GM21723 (cell line): Measurements from ENCODE around the gene KASH5.

Experiments used
- ATAC-seq: cut with Tn5 transposase; IDR thresholded peaks from one replicate; pipeline ENCODE4 v1.9.1; 2021; ENCODE audit warnings: mild to moderate bottlenecking, moderate library complexity; ENCODE audit not compliant: unreplicated experiment

The KASH5 gene, protein sequence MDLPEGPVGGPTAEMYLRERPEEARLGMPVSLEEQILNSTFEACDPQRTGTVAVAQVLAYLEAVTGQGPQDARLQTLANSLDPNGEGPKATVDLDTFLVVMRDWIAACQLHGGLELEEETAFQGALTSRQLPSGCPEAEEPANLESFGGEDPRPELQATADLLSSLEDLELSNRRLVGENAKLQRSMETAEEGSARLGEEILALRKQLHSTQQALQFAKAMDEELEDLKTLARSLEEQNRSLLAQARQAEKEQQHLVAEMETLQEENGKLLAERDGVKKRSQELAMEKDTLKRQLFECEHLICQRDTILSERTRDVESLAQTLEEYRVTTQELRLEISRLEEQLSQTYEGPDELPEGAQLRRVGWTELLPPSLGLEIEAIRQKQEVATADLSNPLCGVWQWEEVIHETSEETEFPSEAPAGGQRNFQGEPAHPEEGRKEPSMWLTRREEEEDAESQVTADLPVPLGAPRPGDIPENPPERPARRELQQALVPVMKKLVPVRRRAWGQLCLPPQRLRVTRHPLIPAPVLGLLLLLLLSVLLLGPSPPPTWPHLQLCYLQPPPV

DNA sequence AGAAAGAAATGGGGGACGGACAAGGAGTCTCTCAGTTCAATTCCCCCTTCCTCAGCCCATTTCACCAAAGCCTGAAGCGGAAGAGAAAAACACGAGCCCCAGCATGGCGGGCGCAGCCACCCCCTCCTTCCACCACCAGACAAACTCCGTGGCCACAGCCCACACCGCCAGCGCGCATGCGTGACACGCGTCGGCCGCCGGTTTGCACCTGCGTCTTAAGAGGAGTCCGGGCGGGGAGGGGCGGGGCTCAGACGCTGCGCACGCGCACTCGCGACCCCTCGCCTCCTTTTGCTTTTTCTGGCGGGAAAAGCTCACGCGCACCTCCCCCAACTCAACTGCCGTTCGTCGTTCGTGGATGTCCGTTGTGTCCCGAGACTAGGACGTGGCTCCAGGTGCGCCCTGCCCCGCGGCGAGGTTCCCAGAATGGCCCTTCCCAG is at the start of gene KASH5:
TSS of gene KASH5 (plus strand) at position 314 of the 437 bp plus-strand sequence. CDS start 2,635 bp downstream, outside the sequence.
- ATAC-seq = no peak

DNA sequence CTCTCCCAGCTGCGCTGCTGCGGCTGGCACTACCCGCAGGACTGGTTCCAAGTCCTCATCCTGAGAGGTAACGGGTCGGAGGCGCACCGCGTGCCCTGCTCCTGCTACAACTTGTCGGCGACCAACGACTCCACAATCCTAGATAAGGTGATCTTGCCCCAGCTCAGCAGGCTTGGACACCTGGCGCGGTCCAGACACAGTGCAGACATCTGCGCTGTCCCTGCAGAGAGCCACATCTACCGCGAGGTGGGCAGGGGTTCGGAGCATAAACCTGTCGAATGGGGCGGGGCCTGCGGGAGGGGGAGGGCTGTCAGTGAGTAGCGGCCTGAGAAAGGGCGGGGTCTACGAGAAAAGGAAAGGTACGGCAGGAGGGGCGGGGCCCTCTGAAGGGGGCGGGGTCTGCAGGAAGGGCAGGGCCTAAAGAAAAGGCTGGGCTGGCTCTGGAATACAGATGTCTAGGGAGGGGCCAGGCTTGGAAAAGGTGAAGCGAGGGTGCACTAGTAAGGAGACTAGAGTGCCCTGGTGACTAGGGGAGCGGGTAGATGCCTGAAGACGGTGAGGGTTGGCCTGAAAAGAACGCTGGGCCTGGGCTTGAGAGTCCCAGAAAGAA is 49.3 kb upstream of the KASH5 start:
- ATAC-seq = no peak

DNA sequence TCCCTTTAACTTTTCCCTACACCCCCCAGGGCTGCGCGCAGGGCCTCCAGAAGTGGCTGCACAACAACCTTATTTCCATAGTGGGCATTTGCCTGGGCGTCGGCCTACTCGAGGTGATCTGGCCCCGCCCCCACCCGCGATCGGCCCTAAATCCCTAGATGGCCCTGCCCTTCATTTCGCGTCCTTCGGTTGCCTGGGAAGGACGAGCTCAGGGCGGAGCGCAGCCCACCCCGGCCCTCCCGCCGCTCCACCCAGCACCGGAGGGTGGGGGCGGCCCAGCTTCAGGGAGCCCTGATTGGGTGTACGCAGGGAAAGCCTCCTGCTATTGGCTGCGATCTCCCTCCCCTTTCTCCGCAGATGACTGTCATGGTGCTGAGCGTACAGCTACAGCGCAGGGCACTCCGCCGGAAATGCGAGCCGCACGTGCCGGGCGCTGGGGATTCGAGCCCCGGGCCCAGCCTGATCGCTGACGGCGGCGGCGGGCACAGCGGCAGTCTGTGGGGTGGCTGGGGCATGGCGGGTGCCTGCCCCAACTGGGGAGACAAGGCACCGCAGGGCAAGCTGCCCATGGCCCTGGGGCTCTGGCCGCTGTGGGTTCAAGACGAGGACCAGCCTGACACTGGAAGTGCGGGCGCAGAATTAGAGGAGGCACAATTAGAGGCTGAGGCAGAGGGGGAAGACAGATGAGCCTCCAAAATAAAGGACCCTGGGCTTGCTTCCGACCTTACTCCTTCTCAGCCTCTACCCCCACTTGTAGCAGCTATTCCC is 48.6 kb upstream of the KASH5 start:
- ATAC-seq = no peak

DNA sequence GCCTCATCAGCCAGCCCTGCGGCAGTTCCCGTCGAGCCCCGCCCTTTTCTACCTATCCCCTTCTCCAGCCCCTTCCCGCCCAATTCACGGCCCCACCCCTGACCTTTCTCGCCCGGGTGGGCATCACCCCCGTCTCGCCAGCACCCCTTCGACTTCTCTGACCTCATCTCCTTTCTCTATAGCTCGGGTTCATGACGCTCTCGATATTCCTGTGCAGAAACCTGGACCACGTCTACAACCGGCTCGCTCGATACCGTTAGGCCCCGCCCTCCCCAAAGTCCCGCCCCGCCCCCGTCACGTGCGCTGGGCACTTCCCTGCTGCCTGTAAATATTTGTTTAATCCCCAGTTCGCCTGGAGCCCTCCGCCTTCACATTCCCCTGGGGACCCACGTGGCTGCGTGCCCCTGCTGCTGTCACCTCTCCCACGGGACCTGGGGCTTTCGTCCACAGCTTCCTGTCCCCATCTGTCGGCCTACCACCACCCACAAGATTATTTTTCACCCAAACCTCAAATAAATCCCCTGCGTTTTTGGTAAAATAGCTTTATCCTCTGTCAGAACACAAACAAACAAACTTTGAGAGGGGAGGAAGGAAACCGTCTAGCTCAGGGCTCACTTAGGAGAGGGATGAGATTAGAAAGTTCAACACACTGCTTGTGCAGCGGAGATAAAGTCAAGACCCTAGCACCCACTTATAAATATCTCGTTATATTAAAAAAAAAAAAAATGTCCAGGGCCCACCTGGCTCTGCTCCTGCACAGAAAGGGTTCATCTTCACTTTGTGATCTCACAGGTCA is 47.8 kb upstream of the KASH5 start:
- peak; percentile 69 for ATAC-seq

DNA sequence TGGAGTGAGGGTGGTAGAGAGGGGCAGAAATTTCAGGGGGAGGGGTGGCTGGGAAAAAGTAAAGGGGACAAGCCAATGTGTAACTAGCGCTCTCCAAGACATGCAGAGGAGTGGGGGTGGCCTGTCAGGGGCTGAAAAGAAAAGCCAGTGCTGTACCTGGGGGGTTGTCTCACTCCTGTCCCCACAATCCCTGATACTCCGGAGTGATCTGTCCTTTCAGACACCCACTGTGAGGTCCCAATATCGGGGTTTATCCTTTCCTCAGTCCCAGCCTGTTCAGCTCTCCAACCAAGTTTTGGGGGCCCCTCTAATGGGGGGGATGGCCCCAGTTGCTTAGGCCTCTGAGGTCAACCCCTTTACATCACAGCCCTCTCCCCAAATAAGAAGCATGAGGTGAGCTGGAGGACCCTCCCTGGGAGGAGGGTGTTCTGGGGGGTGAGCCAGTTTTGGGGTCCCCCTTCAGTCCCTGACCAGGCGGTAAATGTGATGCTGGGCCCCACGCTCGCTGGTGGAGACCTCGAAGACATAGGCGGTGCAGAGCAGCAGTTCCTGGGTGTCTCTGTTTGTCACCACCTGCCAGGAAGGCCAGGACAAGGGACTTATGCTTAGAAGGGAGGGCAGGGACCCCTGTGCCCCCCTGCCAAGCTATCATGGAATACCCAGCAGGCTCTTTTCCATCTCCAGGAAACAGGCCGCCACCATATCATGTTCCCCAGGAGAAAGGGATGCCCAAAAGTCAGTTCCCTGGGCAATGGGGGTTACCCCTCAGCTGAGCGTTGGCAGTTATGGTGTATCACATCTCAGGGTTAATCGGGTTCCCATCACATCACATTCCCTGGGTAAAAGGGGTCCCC is 47.0 kb upstream of the KASH5 start:
- ATAC-seq = no peak

DNA sequence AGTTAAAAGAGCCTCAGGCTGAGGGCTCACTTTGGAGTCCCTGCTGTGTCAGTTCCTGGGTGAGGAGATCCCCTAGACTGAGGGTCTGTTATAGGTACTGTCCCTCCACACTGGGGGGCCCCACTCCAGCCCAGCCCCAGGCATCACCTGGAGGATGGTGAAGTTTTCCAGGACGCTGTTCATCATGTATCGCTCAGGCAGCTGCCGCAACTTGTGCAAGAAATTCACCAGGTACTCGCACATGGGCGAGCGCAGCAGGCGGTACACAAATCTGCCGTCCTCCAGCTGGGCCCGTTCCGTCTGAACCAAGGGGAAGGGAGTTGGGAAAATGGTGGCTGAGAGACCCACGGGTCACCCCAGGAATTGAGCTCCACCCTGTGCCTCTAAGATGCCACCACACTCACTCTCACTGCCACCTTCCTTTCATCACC is 45.7 kb upstream of the KASH5 start:
- no peak for ATAC-seq

DNA sequence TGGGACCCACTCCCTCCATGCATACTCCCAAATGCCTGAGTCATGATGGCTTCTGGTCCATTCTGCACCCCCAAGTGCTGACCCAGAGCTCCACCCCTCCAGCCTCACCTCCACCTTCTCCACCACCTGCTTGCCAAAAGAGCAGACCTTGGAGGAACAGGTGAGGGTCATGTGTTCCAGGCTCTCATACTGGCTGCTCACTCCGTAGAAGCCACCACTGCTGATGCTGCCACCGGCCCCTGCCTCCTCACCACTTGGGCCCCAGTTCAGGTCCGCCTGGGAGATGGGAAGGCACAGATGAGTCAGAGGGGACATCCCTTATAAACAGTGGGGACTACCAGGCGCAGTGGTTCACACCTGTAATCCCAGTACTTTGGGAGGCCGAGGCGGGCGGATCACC is 44.9 kb upstream of the KASH5 start:
- ATAC-seq = no peak

DNA sequence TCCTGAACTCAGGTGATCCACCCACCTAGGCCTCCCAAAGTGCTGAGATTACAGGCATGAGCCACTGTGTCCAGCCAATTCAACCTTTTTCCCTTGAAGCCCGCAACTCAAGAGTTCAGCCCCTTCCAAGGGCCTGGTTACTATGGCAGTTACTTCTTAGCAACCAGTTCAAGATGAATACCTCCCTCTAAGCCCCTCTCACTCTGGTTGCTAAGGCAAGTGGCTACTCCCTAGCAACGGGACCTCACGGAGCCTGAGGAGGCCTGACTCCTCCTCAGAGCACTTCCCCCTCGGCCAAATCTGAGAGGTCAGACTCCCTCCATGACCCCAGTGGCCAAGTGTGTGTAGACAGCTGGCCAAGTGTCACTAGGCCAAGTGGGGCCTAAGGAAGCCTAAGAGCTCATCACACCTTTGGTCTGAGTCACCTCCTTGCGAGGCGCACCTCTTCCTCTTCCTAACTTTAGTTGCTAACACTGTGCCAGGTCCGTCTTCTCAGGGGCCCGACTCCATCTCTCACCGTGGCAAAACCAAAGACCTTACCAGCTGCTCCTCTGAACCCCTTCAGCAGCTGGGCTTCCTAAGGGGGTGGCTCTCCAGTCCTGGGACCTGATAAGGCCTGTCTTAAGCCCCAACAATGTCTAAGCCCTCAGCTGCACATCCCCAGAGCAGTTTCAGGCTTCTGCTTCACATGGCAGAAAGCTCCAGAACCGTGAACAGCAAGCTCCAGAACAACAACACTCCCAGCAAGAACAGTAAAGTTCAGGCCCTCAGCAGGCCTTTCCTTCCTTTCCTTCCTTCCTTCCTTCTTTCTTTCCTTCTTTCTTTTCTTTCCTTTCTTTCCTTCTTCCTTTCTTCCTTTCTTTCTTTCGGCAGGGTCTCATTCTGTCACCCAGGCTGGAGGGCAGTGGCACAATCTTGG is 43.3 kb upstream of the KASH5 start:
- no peak for ATAC-seq

DNA sequence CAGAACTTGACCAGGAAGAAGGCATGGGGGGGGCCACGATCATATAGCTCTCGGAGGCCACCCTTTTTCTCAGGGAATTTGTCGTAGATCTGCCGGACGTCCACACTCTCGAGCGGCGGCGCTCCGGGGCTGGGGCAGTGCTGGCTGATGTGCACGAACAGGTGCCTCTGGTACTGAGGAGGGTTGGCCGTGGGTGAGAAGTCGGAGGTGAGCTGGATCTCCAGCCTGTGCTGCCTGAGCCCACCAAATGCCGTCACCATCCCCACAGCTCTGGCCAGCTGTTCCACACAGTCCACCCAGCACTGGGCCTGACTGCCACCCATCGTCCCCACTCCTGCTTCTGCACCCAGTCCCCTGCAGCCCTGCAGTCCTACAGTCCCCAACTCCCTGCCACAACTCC is 40.9 kb upstream of the KASH5 start:
- no peak for ATAC-seq

DNA sequence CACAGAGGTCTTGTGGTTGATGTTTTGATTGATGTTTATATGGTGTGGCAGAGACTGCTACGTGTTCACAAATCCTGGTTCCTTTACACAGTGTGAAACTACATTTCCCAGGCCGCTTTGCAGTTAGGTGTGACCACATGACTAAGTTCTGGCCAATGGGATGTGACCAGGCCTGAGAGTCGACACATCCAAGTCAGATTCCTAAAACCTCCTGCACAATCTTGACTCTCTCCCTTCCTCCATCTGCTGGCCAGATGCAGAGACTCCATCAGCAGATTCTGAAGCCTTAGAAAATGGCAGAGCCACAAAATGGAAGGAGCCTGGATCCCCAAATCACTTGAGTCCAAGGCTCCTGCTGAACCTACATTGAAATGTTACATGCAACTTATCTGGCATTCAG is 40.2 kb upstream of the KASH5 start:
- no peak for ATAC-seq

DNA sequence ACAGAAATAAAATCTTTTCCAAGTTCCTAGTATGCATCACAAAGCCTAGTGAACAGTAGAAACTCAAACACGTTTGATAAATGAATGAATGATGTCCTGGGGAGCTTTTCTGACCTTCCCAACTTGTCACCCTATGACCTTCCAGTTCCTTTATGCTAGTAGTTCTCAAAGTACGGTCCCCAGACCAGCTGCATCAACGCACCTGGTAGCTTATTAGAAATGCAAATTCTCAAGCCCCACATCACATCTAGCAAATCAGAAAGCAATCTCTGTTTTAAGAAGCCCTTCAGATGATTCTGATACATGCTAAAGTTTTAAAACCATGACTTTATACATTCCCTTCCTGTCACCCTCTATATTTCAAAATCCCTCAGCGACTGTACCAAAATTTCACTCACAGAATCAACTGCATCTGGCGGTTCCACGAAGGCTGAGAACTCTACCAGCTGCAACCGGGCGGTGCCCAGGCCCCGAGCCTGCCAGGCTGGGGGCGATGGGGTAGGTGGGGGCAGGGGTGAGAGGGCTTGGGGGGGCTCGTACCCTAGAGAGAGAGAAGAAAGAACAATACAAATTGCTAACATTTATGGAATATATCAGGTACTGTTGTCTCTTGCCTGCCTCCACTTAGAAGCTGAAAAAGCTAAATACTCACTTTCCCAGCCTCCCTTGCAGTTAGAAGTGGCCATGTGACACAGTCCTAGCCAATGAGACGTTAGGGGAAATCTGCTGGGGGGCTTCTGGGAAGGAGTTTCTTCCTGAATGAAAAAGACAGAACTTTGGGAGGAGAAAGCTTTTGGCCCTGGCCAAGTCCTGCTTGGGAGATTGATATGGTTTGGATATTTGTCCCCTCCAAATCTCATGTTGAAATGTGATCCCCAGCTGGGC is 39.5 kb upstream of the KASH5 start:
- no peak for ATAC-seq

DNA sequence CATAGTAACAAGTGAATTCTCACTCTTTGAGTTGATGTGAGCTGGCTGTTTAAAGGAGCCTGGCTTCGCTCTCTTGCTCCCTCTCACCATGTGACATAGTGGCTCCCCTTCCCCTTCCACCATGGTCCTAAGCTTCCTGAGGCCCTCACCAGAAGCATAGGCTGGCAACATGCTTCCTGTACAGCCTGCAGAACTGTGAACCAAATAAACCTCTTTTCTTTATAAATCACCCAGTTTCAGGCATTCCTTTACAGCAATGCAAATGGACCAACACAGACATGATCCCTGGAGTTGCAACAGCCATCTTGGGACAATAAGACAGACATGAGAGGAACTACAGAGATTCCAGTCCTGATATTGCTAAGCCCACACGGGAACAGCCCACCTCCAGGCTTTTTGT is 38.5 kb upstream of the KASH5 start:
- no peak for ATAC-seq

DNA sequence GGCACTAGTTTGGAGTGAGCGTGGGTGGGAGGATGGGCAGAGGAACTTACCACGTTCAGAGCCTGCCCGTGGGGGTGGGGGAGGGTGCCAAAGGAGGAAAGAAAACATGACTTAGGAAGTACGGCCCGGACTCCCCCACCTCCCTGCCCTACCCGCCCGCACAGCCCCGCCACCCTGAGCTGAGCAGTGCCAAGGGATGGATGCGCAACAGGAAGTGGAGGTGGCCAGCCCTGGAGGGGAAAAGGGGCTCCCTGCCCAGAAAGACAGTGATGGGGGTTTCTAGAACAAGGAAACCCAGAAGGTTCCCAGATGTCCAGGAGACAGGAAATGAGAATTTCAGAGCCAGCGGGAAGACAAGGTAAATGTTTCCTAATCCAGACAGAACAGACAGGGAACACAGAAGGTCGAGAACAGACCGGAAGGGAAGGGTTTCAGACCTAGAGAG is 32.1 kb upstream of the KASH5 start:
- ATAC-seq = no peak

DNA sequence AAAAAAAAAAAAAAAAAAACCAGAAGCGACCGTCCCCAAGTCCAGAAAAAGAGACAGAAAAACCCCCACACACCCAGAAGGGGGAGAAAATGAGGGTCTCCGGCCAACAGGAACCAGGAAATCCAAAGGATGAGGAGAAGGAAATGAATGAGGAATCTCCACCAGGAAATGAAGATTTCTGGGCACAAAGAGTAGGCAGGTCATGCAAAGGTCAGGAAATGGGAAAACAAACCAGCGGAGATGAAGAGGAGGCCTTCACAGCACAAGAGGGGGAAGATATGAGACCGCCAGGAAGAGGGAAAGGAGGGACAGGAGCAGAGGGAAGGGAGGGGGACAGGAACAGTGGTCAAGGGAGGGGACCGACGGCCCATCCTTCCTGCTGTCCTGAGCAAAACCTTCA is 31.7 kb upstream of the KASH5 start:
- no peak for ATAC-seq

DNA sequence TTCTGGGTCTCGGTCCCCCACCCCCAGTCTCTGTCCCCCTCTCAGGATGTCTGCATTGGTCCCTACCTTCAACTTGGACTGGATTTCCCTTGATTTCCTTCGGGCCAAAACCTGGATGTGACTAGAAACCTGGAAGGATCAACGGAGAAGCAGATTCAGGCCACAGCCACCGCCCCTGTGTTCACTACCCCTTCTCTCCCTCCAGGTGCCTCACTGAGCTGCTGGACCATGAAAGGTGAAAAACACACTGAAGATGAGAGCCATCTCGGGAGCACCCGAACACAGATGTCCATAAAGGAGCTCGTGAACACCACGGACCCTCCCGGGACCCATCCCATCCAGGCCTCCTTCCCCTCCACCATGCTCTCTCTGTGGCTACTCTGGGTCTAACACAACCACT is 30.9 kb upstream of the KASH5 start:
- ATAC-seq = no peak

DNA sequence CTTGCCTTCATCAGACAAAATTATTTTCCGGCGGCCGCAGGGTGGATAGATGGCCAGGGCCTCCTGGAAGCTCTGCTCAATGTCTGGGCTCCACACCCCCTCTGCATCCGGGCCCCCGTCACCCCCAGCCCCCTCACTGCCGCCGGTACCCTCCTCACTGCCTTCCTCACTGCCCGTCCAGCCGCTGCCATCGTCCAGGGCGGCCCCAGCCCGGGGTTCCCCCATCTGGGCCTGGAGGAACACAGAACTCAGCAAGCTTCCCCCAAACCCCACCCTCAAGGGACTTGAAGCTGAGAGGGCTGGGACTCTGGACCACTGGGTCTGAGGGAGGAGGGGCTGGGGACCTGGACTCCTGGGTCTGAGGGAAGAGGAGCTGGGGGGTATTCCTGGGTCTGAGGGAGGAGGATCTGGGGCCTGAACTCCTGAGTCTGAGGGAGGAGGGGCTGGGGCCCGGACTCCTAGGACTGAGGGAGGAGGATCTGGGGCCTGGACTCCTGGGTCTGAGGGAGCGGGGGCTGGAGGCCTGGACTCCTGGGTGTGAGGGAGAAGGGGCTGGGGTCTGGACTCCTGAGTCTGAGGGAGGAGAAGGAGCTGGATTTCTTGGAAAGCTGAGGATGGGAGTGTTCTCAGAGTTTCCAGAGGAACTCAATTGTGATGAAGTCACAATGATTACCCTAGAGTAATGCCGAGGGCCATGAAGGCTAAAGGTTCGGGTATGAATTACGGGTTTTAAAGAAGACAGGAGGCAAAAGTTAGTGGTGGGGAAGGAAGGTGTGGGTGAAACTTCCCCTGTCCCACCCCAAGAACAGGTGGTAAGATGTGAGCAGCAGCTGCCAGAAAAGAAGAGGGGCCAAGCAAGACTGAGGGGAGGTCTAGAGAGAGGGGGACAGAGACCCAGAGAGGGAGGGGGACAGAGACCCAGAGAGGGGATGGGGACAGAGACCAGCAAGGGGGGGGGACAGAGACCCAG is 27.9 kb upstream of the KASH5 start:
- no peak for ATAC-seq
